Activated CD4-positive, alpha-beta memory T cell treated with anti-CD3 and anti-CD28 coated beads, Interleukin-2, amount 10 ng/mL, durations not matched to agents 7 days and 5 days (primary cell): Measurements from ENCODE around the gene ULK4. TPM values are rescaled to one million over a fixed set of nuclear protein-coding genes. Genes with fewer than 3 reads are reported as not detected.
"Not testable (repeated sequence)": the region's sequence is repeated elsewhere in the genome, so short reads cannot be mapped to it uniquely, and the experiment has no call there.

ENCODE experiments used
- CTCF ChIA-PET: fragments of 350-600 bp; sonication (Branson Sonifier 250); formaldehyde crosslinking; loops from one replicate; lab custom pipeline; 2021; ENCODE audit warnings: antibody characterized with exemption, inconsistent platforms; lab: Charles Lee
- POLR2A ChIA-PET: fragments of 350-600 bp; sonication (Branson Sonifier 250); formaldehyde crosslinking; loops from one replicate; lab custom pipeline; 2021; ENCODE audit warnings: antibody characterized with exemption; lab: Charles Lee
- DNase-seq: peaks from one replicate; pipeline ENCODE4 v3.0.0-alpha.2; 2020
- H3K27ac Mint-ChIP-seq: one replicate; pipeline ENCODE4 v1.8.0; 2021; ENCODE audit warnings: mild to moderate bottlenecking, mixed read lengths
- H3K27me3 Mint-ChIP-seq: one replicate; pipeline ENCODE4 v1.8.0; 2021; ENCODE audit warnings: mixed read lengths
- H3K36me3 Mint-ChIP-seq: one replicate; pipeline ENCODE4 v1.8.0; 2021; ENCODE audit warnings: low read depth, mixed read lengths
- H3K4me1 Mint-ChIP-seq: one replicate; pipeline ENCODE4 v1.8.0; 2021; ENCODE audit warnings: mixed read lengths
- H3K4me3 Mint-ChIP-seq: one replicate; pipeline ENCODE4 v1.8.0; 2021; ENCODE audit warnings: mild to moderate bottlenecking, mixed read lengths
- H3K9me3 Mint-ChIP-seq: one replicate; pipeline ENCODE4 v1.8.0; 2021; ENCODE audit warnings: mixed read lengths
- total RNA-seq, 2 experiments: library from RNA; stranded (reverse); gene quantifications; one replicate each; pipeline ENCODE4 v1.2.3, GENCODE V29; 2021

ULK4 gene
- total RNA-seq, 2 experiments from 2014 or later: 14.1 to 18.2 TPM

GRCh38 chr3:41986561-41986960 lies 24.7 kb upstream of the ULK4 start:
- Mint-ChIP-seq H3K36me3 (no peaks in the 10 kb centered on the region), H3K27me3 (no peaks in the 10 kb centered on the region), H3K4me3 (no peak overlapping the region), H3K27ac (no peak overlapping the region), H3K9me3 (no peaks in the 10 kb centered on the region), H3K4me1 (no peaks in the 10 kb centered on the region)
- CTCF ChIA-PET: interaction anchor here (0.8 kb wide), 1 partner anchor 40 kb away, joined by 3 read pairs; no protein-coding TSS in a partner anchor
- POLR2A ChIA-PET: no interaction called here
- DNase-seq: no peak

DNA sequence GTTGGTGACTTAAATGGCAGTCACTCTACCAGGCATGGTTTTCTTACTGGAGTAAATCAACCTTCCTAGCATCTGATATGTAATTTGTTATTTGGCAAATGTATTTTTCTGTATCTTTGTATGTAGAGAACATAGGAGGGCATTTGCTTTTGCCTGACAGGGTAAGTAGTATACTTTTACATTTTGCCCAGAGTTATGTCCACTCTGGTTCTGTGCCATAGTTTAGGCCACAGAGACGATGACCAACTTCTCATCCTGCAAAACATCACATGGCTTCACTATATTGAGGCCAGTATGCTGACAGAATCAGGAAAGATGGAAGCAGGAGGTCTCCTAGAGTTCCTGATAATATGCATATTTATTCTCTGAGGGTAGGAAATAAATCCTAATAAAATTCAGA lies 23.1 kb upstream of the ULK4 start:
- Mint-ChIP-seq H3K4me3 (no peak overlapping the region), H3K36me3 (no peaks in the 10 kb centered on the region), H3K27me3 (no peaks in the 10 kb centered on the region), H3K9me3 (no peaks in the 10 kb centered on the region), H3K27ac (no peak overlapping the region), H3K4me1 (no peaks in the 10 kb centered on the region)
- no peak for DNase-seq
- CTCF ChIA-PET: no interaction called here
- POLR2A ChIA-PET: no interaction called here

GRCh38 chr3:41983091-41983490 lies 21.2 kb upstream of the ULK4 start:
- DNase-seq, H3K4me1 Mint-ChIP-seq, POLR2A ChIA-PET, CTCF ChIA-PET, H3K27me3 Mint-ChIP-seq, H3K4me3 Mint-ChIP-seq, H3K36me3 Mint-ChIP-seq, H3K9me3 Mint-ChIP-seq, H3K27ac Mint-ChIP-seq: not testable (repeated sequence)

- DNase-seq, H3K36me3 Mint-ChIP-seq, H3K27ac Mint-ChIP-seq, H3K4me3 Mint-ChIP-seq, H3K4me1 Mint-ChIP-seq, H3K27me3 Mint-ChIP-seq, CTCF ChIA-PET, POLR2A ChIA-PET, H3K9me3 Mint-ChIP-seq: not testable (repeated sequence)
Observed at GRCh38 chr3:41977401-41977800, 15.5 kb upstream of the ULK4 start.

- H3K27me3 Mint-ChIP-seq: peaks cover 6% of the 10 kb centered on the region
- no peaks in the 10 kb centered on the region for H3K4me1 Mint-ChIP-seq
- no peak for DNase-seq
- H3K36me3 Mint-ChIP-seq: no peaks in the 10 kb centered on the region
- POLR2A ChIA-PET: no interaction called here
- H3K9me3 Mint-ChIP-seq: no peaks in the 10 kb centered on the region
- no peak overlapping the region for H3K4me3 Mint-ChIP-seq
- no peak overlapping the region for H3K27ac Mint-ChIP-seq
- CTCF ChIA-PET: interaction anchor here (0.5 to 0.6 kb wide), 2 partner anchors 24 to 63 kb away, joined by 3 read pairs; no protein-coding TSS in a partner anchor
Observed at GRCh38 chr3:41975416-41976103, 13.7 kb upstream of the ULK4 start.

GRCh38 chr3:41974223-41974622 lies 12.3 kb upstream of the ULK4 start:
- no peaks in the 10 kb centered on the region for H3K9me3 Mint-ChIP-seq
- no peaks in the 10 kb centered on the region for H3K4me1 Mint-ChIP-seq
- H3K4me3 Mint-ChIP-seq: no peak overlapping the region
- H3K36me3 Mint-ChIP-seq: no peaks in the 10 kb centered on the region
- H3K27ac Mint-ChIP-seq: no peak overlapping the region
- ChIA-PET POLR2A (no interaction called here), CTCF (no interaction called here)
- DNase-seq: no peak
- H3K27me3 Mint-ChIP-seq: peaks cover 6% of the 10 kb centered on the region

DNA sequence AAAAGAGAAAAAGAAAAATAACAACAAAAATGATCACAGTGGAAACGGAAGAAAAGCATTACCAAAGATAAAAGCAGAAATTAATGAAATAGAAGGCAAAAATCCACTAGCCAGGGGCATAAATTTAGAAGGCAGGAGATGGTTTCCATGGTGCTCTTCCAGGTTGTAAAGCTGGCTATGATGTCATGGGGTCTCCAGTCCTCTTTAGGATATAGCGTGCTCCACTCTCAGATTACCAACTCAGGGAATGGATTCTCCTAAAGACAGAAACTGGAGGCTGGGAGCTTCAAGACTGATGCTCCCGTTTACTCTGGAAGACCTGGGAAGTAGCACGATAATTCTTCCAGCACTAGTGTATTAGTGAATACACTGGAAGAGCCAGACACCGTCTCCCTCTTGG lies 10.9 kb upstream of the ULK4 start:
- Mint-ChIP-seq H3K27me3 (peaks cover 6% of the 10 kb centered on the region), H3K36me3 (no peaks in the 10 kb centered on the region), H3K4me1 (no peaks in the 10 kb centered on the region), H3K4me3 (no peak overlapping the region), H3K9me3 (no peaks in the 10 kb centered on the region), H3K27ac (no peak overlapping the region)
- ChIA-PET POLR2A (interaction anchor here (1.7 kb wide), 1 partner anchor 11 kb away, joined by 7 read pairs; the partner anchor contains the start of gene ULK4), CTCF (no interaction called here)
- no peak for DNase-seq

DNA sequence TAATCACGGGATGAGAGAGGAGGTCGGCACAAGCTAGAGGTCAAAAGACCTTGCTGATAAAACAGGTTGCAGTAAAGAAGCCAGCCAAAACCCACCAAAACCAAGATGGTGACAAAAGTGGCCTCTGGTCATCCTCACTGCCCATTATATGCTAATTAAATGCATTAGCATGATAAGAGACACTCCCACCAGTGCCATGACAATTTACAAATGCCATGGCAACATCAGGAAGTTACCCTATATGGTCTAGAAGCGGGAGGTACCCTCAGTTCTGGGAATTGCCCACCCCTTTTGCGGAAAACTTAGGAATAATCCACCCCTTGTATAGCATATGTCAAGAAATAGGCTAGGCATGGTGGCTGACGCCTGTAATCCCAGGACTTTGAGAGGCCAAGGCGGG lies 4.3 kb upstream of the ULK4 start:
- ChIA-PET POLR2A (no interaction called here), CTCF (no interaction called here)
- no peak overlapping the region for H3K27ac Mint-ChIP-seq
- no peaks in the 10 kb centered on the region for H3K27me3 Mint-ChIP-seq
- H3K4me1 Mint-ChIP-seq: peaks cover 11% of the 10 kb centered on the region
- H3K4me3 Mint-ChIP-seq: no peak overlapping the region
- no peaks in the 10 kb centered on the region for H3K9me3 Mint-ChIP-seq
- DNase-seq: no peak
- H3K36me3 Mint-ChIP-seq: no peaks in the 10 kb centered on the region

- no peaks in the 10 kb centered on the region for H3K27me3 Mint-ChIP-seq
- H3K4me3 Mint-ChIP-seq: no peak overlapping the region
- DNase-seq: no peak
- no peak overlapping the region for H3K27ac Mint-ChIP-seq
- peaks cover 26% of the 10 kb centered on the region for H3K4me1 Mint-ChIP-seq
- no peaks in the 10 kb centered on the region for H3K36me3 Mint-ChIP-seq
- ChIA-PET POLR2A (no interaction called here), CTCF (interaction anchor here (0.9 kb wide), 1 partner anchor 227 kb away, joined by 3 read pairs; no protein-coding TSS in a partner anchor)
- no peaks in the 10 kb centered on the region for H3K9me3 Mint-ChIP-seq
Observed at GRCh38 chr3:41963823-41964222, 1.9 kb upstream of the ULK4 start.

DNA sequence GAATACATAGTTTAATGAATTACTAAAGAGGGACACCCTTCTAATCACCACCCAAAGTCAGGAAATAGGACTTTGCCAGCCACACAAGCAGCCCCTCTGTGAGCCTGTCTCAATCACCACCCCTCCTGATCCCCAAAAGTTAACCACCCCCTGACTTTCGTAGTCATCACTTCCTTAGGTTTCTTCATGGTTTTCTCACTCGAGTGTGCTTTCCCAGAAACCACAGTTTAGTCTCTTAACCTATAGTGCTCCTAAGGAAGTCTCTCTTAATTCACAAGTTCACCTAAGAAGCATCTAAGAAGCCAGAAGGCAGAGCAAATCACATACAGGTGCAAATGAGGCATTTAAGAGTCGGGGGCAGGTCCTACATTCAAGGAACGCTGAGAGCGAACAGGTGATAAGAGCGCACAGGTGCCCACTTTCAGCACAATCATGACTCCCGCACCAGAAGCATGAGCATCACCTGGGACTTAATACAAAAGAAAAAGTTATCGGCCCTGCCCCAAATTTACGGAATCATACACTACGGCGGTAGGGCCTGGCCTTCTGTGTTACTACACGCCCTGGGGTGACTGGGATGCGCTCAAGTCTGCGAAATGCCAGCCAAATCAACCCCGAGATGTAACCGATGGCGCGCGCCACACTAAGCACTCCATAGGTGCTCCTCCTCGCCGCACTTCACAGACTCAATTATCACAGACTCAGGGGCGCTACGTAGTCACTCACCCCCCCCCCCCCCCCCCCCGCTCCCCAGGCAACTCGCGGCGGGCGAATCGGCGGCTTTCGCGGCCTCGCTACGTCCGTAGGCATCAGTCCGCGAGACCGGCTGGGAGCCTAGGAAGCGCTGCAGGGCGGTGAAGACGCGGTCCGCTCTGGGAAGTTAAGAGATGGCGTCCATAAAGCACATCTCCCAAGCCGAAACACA lies 815 bp downstream of the ULK4 start:
- CTCF ChIA-PET: interaction anchor here (0.6 to 1.2 kb wide), 2 partner anchors 10 to 121 kb away, joined by 3 to 4 read pairs; no protein-coding TSS in a partner anchor
- H3K4me1 Mint-ChIP-seq: peaks cover 28% of the 10 kb centered on the region
- peak overlapping the region; percentile 89 for H3K27ac Mint-ChIP-seq
- H3K27me3 Mint-ChIP-seq: no peaks in the 10 kb centered on the region
- POLR2A ChIA-PET: interaction anchor here (0.9 to 2.1 kb wide), 7 partner anchors 11 to 761 kb away, joined by 3 to 25 read pairs (median 8); partner anchors contain the start of gene CTNNB1
- no peaks in the 10 kb centered on the region for H3K36me3 Mint-ChIP-seq
- no peaks in the 10 kb centered on the region for H3K9me3 Mint-ChIP-seq
- peak overlapping the region; percentile 91 for H3K4me3 Mint-ChIP-seq
- DNase-seq: peak; percentile 65

GRCh38 chr3:41956574-41956973 lies 5.3 kb downstream of the ULK4 start:
- CTCF ChIA-PET: no interaction called here
- no peaks in the 10 kb centered on the region for H3K9me3 Mint-ChIP-seq
- H3K4me3 Mint-ChIP-seq: no peak overlapping the region
- H3K36me3 Mint-ChIP-seq: peaks cover 10% of the 10 kb centered on the region
- H3K27me3 Mint-ChIP-seq: no peaks in the 10 kb centered on the region
- H3K4me1 Mint-ChIP-seq: peaks cover 26% of the 10 kb centered on the region
- no peak overlapping the region for H3K27ac Mint-ChIP-seq
- POLR2A ChIA-PET: no interaction called here
- no peak for DNase-seq

DNA sequence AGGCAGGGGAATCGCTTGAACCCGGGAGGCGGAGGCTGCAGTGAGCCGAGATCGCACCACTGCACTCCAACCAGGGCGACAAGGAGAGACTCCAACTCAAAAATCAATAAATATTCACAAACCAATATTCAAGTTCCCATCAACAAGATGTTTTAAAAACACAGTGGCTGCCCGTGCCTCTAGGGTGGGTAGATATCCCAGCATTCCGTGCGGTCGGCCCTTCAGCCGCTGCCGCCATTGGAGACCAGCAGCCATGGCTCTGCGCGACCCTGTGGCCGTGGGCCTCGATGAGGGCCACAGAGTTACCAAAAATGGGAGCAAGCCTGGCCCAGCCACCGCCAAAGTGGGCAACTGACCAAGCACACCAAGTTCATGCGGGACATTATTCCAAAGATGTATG lies 6.7 kb downstream of the ULK4 start:
- H3K4me3 Mint-ChIP-seq: no peak overlapping the region
- H3K27me3 Mint-ChIP-seq: no peaks in the 10 kb centered on the region
- ChIA-PET POLR2A (no interaction called here), CTCF (no interaction called here)
- H3K4me1 Mint-ChIP-seq: peaks cover 15% of the 10 kb centered on the region
- H3K36me3 Mint-ChIP-seq: peaks cover 17% of the 10 kb centered on the region
- H3K27ac Mint-ChIP-seq: no peak overlapping the region
- no peaks in the 10 kb centered on the region for H3K9me3 Mint-ChIP-seq
- no peak for DNase-seq

DNA sequence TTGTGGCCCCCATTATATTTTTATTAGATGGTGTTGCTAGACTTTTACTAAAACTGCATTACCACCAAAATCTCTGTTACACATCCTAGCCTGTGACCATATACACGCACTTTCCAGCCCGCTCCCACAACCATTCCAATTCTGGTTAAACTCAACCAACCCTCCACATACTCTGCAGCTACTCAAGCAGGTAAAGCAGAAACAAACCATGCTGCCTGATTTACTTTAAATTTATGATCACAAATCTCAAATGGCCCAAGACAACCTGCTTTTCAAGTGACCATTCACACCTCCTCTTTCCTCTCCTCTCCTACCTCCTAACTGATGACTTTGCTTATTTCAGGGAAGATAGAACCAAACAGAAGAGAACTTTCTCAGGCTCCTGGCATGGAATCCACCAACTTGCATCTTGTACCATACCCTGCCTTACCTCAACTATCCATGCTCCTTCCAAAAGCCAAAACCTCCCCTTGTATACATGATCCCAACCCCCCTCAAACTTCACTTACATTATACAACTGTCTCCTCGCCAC lies 18.5 kb downstream of the ULK4 start:
- CTCF ChIA-PET: no interaction called here
- no peak overlapping the region for H3K4me3 Mint-ChIP-seq
- H3K27me3 Mint-ChIP-seq: no peaks in the 10 kb centered on the region
- POLR2A ChIA-PET: no interaction called here
- H3K4me1 Mint-ChIP-seq: no peaks in the 10 kb centered on the region
- H3K36me3 Mint-ChIP-seq: peaks cover 17% of the 10 kb centered on the region
- no peak for DNase-seq
- H3K9me3 Mint-ChIP-seq: no peaks in the 10 kb centered on the region
- H3K27ac Mint-ChIP-seq: no peak overlapping the region
